Ammon's horn (tissue), 1 donor: ENCODE results near the gene MYL6.
"Not testable (repeated sequence)": the region's sequence is repeated elsewhere in the genome, so short reads cannot be mapped to it uniquely, and the experiment has no call there.

ENCODE experiments used
- DNase-seq: peaks from one replicate; pipeline ENCODE4 v3.0.0-alpha.2; 2016; ENCODE audit warnings: low spot score

The MYL6 gene

GRCh38 chr12:56189099-56189917, 31.1 kb downstream of the MYL6 start, which contains the start of gene SMARCC2:
SMARCC2 (minus strand) TSS chr12:56189483; CDS start chr12:56189461, 22 bp downstream.
- DNase-seq = peak; percentile 84

DNA sequence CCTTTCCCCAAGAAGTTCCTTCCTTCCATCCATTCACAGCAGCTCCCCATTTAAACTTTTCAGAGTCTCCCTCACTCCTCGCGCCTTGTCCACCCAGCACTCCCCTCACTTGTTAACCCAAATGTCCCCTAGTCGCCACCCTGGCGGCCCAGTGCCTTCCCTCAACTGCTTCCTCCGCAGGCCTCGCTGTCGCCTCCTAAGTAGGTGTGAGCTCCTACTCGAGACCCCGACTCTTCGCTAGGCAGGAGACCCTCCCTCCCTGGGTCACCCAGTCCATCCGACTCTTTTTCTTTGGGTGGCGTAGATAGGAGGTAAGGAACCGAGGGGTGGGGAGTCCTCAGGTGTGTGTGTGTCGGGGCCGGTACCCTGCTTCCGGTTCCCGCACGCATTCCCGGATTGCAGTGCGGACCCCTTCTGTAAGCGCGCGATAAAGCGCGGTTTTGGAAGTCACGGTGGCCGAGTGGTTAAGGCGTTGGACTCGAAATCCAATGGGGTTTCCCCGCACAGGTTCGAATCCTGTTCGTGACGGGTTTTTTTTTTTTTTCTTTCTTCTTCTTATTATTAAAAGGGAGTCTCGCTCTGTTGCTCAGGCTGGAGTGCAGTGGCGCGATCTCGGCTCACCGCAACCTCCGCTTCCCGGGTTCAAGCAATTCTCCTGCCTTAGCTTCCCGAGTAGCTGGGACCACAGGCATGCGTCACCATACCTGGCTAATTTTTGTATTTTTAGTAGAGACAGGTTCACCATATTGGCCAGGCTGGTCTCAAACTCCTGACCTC, 31.9 kb downstream of the MYL6 start:
- DNase-seq = peak; percentile 78

GRCh38 chr12:56190695-56191155, 32.6 kb downstream of the MYL6 start:
- no peak for DNase-seq

DNA sequence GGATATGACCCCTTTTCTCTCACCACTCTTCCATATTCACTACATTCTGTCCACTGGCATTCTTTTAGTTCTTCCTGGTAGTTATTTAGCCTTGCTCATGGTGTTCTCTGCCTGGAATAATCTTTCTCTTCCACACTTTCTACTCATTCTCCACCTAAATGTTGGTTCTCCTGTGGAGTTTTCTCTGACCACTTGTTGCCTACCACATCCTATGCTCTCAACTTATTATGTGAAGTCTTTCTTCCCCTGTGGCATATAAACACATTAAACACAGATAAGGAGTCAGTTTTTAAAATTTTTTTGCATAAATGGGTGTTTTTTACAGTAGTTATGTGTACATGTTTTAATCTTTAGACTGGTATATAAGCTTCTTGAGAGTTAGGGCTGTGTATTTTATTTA, 34.4 kb downstream of the MYL6 start:
- no peak for DNase-seq

DNA sequence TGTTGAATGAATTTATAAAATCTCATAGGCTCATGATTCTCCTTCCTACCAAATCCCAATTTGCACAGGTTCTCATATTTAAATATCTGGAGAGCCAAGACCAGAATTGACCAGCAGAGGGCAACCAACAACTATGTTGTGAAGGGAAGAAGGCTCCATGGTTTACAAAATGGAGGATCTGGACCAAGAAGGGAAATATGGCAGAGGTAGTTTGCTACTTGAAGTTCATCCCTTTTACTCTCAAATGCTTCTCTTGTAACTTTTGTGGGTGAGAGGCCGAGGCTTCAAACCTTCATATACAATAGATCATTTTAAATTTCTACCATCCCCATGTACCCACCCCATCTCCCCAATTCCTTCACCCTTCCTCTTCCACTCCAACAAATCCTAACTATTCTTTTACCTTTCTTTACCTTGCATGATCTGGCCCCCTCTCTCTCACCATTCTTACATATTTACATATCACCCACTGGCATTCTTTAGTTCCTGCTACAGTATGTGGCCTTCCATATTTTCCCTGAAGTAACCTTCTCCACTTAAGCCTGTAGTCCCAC, 34.9 kb downstream of the MYL6 start:
- peak; percentile 86 for DNase-seq

- DNase-seq = not testable (repeated sequence)
These were observed 38.8 kb downstream of the MYL6 start for GRCh38 chr12:56196818-56197550.

- no peak for DNase-seq
These were observed 39.9 kb downstream of the MYL6 start for GRCh38 chr12:56197921-56198635.

DNA sequence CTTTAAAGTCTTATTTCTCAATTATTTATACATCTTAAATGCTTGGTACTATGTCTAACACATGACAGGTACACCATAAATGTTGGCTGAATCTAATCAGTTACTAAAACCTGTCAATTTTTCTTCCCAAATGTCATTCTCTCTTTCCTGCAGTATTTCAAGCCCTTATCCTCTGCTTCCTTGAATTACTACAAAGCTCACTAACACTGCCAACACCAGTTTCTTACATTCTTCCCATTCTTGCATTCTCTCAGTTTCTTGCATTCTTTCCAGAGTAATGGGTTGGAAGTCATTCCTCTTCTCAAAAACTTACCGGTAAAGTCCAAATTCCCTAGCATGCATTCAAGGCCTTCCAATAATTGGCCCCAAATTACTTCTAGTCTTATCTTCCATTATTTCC, 40.7 kb downstream of the MYL6 start:
- no peak for DNase-seq

DNA sequence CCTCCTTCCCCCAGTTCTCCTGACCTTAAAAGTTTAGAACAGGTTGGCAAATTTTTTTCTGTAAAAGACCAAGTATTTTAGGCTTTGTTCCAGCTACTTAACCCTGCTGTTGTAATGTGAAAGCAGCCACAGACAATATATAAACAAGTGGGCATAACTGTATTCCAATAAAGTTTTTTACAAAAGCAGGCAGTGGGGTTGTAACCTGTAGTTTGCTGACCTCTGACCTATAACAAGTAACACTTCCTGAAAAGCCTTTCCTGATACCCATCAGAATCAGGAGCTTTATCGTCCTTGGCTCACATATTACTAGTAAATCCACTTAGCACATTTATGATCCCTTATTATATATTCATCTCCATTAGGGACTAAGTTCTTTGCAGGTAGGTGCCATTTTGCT, 44.2 kb downstream of the MYL6 start:
- no peak for DNase-seq

GRCh38 chr12:56202838-56203237, 44.7 kb downstream of the MYL6 start:
- DNase-seq = no peak

GRCh38 chr12:56204275-56204674, 46.1 kb downstream of the MYL6 start:
- no peak for DNase-seq

DNA sequence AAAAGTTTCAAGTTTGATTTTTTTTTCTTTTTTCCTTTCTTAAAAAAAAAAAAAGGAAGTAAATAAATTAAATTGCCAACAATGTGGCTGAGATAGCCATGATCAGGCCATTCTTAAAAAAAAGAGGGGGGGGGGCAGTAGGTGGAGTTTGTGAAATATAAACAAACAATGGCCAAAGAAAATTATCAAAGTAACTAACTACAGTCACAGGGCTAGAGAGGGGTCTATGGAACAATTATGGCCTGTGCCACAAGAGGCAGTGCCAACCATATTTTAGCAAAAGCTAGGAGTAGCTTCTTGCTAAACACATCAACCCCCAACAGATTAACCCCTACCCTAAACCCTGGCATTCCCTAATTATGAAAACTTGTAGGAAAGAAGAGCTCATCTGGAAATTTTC, 47.3 kb downstream of the MYL6 start:
- no peak for DNase-seq

- DNase-seq = peak; percentile 55
These were observed 48.5 kb downstream of the MYL6 start for GRCh38 chr12:56206452-56207166.

GRCh38 chr12:56208006-56208405, 49.8 kb downstream of the MYL6 start:
- no peak for DNase-seq
